HPDE6-E6E7 (cell line): Measurements from ENCODE around the gene NGRN.
A peak's percentile ranks its signal among the peaks of the same experiment; 100 is the strongest.

Experiments
- DNase-seq: peaks from one replicate; pipeline ENCODE4 v3.0.0; 2011; ENCODE audit warnings: missing footprints; ENCODE audit errors: extremely low spot score

The NGRN gene

GRCh38 chr15:90318591-90318990, 53.1 kb downstream of the NGRN start:
- DNase-seq: no peak

DNA sequence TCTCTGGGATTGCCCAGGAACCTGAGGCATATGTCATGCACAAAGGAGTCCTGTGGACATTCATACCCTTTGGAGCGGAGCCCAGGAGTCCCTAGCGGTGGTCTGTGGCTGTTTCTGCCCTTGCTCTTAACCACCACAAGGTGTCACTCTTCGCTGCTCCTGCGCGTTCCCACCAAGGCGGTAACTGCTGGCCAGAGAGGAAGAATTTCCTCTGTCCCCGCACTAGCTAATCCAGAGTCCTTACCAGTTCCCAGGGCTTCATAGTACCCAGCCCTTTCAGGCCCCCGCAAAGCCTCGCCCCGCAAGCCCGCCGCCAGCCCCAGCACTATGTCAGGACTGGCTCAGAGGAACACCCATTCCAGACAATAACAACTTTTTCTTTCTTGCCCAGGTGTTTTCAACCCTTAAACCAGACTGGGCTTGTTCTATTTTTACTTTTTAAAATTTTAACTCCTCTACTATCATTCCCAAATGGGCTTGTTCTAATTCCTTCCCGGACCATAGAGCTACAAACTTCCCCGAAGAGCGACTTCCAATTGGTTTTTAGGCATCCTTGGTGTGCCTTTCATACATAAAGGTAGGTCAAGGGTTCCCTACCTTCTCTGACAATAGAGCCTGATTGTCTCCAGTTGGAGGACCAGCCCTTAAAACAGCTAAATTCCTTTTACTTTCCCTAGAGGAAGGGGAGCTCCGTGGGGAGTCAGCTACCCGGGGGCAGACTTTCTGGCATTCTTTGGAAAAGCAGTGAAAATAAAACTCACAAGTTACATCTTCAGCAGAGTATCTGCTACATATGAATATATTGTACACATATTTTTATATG, 54.8 kb downstream of the NGRN start:
- DNase-seq: peak; percentile 91

DNA sequence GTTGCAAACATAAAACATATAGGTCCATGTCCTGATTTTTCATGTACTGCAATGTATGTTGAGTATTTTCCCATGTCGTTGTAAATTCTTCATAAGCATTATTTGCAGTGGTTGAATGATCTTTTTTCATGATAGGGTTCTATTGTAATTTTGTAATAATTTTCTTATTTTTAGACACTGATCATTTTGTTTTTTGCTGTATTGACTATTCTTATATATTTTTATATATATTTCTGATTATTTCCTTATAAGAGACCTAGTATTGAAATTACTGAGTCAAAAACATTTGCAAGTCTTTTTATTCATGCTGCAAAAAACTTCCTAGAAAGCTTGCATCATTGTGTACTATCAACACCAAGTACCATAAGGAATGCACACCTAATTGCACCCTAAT, 55.4 kb downstream of the NGRN start:
- DNase-seq: no peak
